Neuron (in vitro differentiated cells): ENCODE data around the gene GPC5.
"Not testable (repeated sequence)": the region's sequence is repeated elsewhere in the genome, so short reads cannot be mapped to it uniquely, and the experiment has no call there.

Source experiments
- H2AFZ ChIP-seq: one replicate; pipeline ENCODE4 v1.6.1; 2013; ENCODE audit warnings: low read depth, mild to moderate bottlenecking, inconsistent platforms, low read length, moderate library complexity
- H3K27me3 ChIP-seq: one replicate; pipeline ENCODE4 v1.6.1; 2013; ENCODE audit warnings: low read length; ENCODE audit not compliant: insufficient read depth
- H3K36me3 ChIP-seq: one replicate; pipeline ENCODE4 v1.6.1; 2013; ENCODE audit warnings: low read length; ENCODE audit not compliant: insufficient read depth
- H3K4me1 ChIP-seq: one replicate; pipeline ENCODE4 v1.6.1; 2013; ENCODE audit warnings: low read length; ENCODE audit not compliant: insufficient read depth
- H3K4me3 ChIP-seq: 2 replicates; pipeline ENCODE4 v1.5.1; 2013; ENCODE audit warnings: mild to moderate bottlenecking, low read length, moderate library complexity
- H3K9me3 ChIP-seq: one replicate; pipeline ENCODE4 v1.6.1; 2013; ENCODE audit warnings: low read length

Gene GPC5

DNA sequence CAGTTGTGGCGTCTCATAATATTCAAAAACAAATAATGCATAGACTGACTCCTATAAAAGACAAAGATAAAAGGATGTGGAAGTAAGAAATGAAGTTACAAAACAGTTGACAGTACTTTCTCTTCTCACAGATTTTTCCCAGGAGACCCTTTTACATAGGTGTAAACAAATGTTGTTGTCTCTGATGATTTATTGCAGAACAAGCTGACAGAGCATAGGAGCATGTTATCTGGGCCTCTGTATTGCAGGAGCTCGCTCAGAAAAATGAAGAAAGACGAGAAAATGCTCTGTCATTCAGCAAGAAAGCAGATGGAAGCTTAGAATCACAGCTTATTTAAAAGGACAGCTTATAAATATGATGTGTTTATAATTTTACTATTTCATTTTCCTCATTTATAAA is 1474.6 kb downstream of the GPC5 start:
- H3K36me3 ChIP-seq: no peaks in the 10 kb centered on the region
- H3K27me3 ChIP-seq: no peaks in the 10 kb centered on the region
- H3K4me1 ChIP-seq: no peaks in the 10 kb centered on the region
- H3K9me3 ChIP-seq: no peaks in the 10 kb centered on the region
- no peak overlapping the region for H2AFZ ChIP-seq
- no peak overlapping the region for H3K4me3 ChIP-seq

DNA sequence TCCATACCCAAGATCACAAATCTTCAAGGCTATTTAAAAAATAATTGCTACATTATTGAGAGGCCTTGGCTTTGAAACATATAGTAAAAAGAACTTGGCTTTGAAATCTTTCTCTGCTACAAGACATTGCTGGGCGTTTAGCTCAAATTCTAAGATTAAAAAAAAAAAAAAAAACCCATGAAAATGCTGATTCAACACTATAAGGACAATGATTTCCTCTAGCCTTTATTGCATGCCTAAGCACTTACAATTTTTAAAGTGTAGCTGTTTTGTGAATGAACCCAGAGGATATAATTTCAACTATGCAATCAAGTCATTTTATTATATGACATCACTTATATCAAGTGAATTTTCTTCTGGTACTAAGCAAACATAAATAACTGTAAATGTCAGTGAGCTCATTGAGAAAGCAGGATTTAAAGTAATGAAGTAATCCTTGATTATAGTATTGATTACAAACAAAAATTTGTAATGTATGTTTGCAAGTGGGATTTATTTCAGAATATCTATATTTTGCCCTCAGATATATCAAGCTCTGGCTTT is 1488.2 kb downstream of the GPC5 start:
- no peaks in the 10 kb centered on the region for H3K9me3 ChIP-seq

DNA sequence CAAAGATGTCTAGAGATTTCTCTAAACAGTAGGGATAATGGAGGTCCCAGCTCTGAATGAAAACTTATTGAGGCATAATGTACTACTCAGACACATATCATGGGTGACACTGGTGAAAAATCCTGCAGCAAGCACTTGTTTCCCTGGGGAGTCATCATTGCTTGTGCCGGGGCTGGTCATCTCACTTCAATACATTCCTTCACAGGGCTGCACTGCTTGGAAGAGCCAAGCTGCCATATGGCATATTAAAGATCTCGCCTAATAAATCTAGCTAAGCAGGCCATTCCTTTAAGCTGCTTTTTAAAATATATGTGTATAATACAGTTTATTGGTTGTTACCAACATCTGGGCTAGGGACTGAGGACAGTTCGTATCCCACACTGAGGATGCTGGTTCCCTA is 1496.0 kb downstream of the GPC5 start:
- Histone ChIP-seq H3K9me3 (peaks cover 2% of the 10 kb centered on the region), H2AFZ (no peak overlapping the region), H3K4me1 (no peaks in the 10 kb centered on the region), H3K27me3 (no peaks in the 10 kb centered on the region), H3K36me3 (no peaks in the 10 kb centered on the region), H3K4me3 (no peak overlapping the region)

More for the DNA sequence above, 1488.2 kb downstream of the GPC5 start:
- Histone ChIP-seq H3K27me3 (no peaks in the 10 kb centered on the region), H3K36me3 (no peaks in the 10 kb centered on the region), H3K4me3 (no peak overlapping the region), H3K4me1 (no peaks in the 10 kb centered on the region), H2AFZ (no peak overlapping the region)

DNA sequence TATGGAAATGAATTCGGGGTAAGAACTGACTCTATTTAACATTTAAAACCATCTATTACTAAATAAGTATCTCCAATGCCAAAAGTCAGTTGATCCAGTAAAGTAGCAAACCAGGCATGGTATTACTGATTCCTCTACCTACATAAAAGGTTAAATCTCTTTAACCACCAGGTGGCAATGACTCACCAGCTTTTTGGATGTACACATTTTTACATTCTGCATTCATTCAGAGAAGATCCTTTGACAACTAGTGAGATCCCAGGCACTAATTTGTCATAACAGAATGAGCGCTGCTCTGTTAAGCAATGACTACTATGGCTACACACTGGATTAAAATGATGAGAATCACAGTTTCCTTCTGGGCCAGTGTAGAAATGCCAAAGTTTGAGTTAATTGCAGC is 1498.4 kb downstream of the GPC5 start:
- Histone ChIP-seq H2AFZ (no peak overlapping the region), H3K4me3 (no peak overlapping the region), H3K36me3 (no peaks in the 10 kb centered on the region), H3K9me3 (peaks cover 2% of the 10 kb centered on the region), H3K27me3 (no peaks in the 10 kb centered on the region), H3K4me1 (no peaks in the 10 kb centered on the region)

DNA sequence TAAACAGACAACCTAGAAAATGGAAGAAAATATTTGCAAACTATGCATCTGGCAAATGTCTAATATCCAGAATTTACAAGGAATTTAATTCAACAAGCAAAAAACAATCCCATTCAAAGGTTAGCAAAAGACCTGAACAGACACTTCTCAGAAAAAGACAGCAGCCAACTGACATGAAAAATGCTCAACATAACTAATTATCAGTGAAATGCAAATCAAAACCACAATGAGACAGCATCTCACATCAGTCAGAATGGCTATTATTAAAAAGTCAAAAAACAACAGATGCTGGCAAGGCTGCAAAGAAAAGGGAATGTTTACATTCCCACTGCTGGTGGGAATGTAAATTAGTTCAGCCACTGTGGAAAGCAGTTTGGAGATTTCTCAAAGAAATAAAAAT is 1500.5 kb downstream of the GPC5 start:
- H3K9me3 ChIP-seq, H3K4me3 ChIP-seq, H3K27me3 ChIP-seq, H3K36me3 ChIP-seq, H3K4me1 ChIP-seq, H2AFZ ChIP-seq: not testable (repeated sequence)

DNA sequence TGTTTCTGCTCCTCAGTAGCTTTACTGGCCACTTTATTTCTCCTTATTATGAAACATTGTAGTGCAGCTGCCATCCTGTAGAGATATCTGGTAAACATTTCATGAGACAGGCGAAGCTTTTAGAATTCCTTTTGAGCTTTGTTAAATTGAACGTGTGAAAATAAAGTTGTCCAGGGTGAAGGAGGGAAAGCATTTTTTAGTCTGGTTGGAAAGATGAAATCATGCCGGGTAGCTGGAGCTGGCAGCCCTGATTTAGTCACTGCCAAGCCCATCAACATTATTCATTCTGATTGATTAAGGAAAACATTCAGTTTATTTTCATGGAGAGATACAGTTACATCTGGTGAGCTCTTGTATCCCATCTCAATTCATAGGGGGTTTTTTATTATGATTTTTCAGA is 1502.0 kb downstream of the GPC5 start:
- H3K36me3 ChIP-seq: no peaks in the 10 kb centered on the region
- H3K27me3 ChIP-seq: no peaks in the 10 kb centered on the region
- no peak overlapping the region for H2AFZ ChIP-seq
- H3K9me3 ChIP-seq: peaks cover 2% of the 10 kb centered on the region
- no peak overlapping the region for H3K4me3 ChIP-seq
- no peaks in the 10 kb centered on the region for H3K4me1 ChIP-seq

DNA sequence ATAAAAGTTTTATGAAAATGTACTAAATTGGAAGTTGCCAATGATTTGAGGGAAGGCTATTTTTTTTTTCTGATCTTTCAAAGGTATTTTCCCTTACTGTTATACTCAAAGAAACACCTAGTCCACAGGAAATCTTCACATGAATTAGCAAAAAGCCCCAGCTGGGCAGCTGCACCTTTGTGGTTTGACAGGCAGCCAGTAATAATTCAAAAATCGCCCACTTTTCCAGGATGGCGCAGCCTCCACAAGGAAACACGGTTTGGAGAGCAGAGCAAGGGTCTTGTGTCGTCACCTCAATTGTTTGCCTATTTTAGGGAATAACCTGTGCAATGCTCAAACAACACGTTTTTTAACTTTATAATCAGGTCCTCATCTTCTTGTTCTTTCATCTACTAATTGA is 1503.3 kb downstream of the GPC5 start:
- Histone ChIP-seq H3K27me3 (no peaks in the 10 kb centered on the region), H2AFZ (no peak overlapping the region), H3K36me3 (no peaks in the 10 kb centered on the region), H3K9me3 (peaks cover 2% of the 10 kb centered on the region), H3K4me3 (no peak overlapping the region), H3K4me1 (no peaks in the 10 kb centered on the region)

DNA sequence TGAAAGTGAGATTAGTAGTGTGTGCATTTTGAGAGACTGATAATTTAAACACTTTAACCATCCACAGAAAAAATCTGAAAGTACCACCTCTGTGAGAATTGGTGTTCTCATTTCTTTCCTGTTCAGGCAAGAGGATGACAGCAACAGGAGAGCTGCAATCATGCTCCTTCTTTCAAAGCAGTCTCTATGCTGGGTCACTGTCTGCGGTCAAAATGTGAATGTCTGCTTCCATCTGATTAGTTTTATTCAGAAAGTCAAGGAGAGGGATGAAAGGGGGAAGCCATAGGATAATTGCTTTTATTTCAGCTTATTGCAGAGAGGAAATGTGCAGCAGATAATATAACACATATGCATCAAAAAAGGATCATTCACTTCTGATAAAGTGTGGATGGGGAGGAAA is 1514.2 kb downstream of the GPC5 start:
- H3K36me3 ChIP-seq: no peaks in the 10 kb centered on the region
- H3K9me3 ChIP-seq: no peaks in the 10 kb centered on the region
- no peak overlapping the region for H2AFZ ChIP-seq
- H3K4me3 ChIP-seq: no peak overlapping the region
- peaks cover 9% of the 10 kb centered on the region for H3K4me1 ChIP-seq
- no peaks in the 10 kb centered on the region for H3K27me3 ChIP-seq

DNA sequence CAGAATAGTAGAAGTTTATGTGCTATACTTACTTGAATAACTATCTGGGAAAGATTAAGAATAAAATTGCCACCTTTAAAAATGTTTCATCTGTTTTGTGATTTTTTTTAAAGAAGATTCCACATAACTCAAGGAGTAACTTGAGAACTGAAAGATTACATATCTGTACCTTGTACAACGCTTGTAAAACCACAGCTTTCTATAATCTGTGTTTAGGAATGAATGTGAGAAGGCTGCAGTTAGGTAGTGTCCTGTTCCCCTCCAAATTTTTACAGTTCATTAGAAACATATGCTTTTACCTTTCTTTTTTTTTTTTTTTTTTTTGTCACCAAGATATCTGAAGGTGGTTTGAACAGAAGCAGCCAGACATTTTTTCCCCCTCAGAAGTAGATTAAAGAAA is 1515.4 kb downstream of the GPC5 start:
- Histone ChIP-seq H3K4me1 (peaks cover 9% of the 10 kb centered on the region), H2AFZ (no peak overlapping the region), H3K4me3 (no peak overlapping the region), H3K27me3 (no peaks in the 10 kb centered on the region), H3K9me3 (no peaks in the 10 kb centered on the region), H3K36me3 (no peaks in the 10 kb centered on the region)
